Hematopoietic multipotent progenitor cell (in vitro differentiated cells): ENCODE data around the gene FTH1. TPM values are rescaled to one million over a fixed set of nuclear protein-coding genes. Genes with fewer than 3 reads are reported as not detected.
"Not testable (repeated sequence)": the region's sequence is repeated elsewhere in the genome, so short reads cannot be mapped to it uniquely, and the experiment has no call there.

ENCODE experiments used
- DNase-seq, 3 donors: peaks; one replicate each; pipeline ENCODE4 v3.0.0-alpha.2; 2011 to 2015; ENCODE audit warnings: low read depth in 2 of 3, low spot score in 2 of 3
- total RNA-seq: library from RNA; depleted of rRNA; stranded (reverse); fragments of >200 nt; gene quantifications from one replicate; pipeline ENCODE4 v1.2.3, GENCODE V29; 2012

Gene FTH1
- total RNA-seq, 1 donor: 500 TPM

GRCh38 chr11:61964058-61964665 lies 3.3 kb downstream of the FTH1 start:
- peak in 1 of 3 donors; percentile 31 for DNase-seq

- DNase-seq: peak in 2 of 3 donors; percentile 78 to 90
Observed at GRCh38 chr11:61963282-61964057, 4.0 kb downstream of the FTH1 start.

GRCh38 chr11:61963016-61963281 lies 4.5 kb downstream of the FTH1 start:
- no peak for DNase-seq

- no peak for DNase-seq
Observed at GRCh38 chr11:61962213-61963015, 5.0 kb downstream of the FTH1 start.

GRCh38 chr11:61961570-61962212 lies 5.7 kb downstream of the FTH1 start:
- DNase-seq: no peak

- DNase-seq: no peak
Observed at GRCh38 chr11:61960532-61960931, 6.9 kb downstream of the FTH1 start.

- DNase-seq: no peak
Observed at GRCh38 chr11:61959678-61960077, 7.8 kb downstream of the FTH1 start.

GRCh38 chr11:61959114-61959513 lies 8.3 kb downstream of the FTH1 start:
- DNase-seq: no peak

- no peak for DNase-seq
Observed at GRCh38 chr11:61958590-61958989, 8.8 kb downstream of the FTH1 start.

- DNase-seq: no peak
Observed at GRCh38 chr11:61957021-61957770, 10.2 kb downstream of the FTH1 start.

GRCh38 chr11:61956191-61957020 lies 11.0 kb downstream of the FTH1 start:
- DNase-seq: no peak

- DNase-seq: peak in 1 of 3 donors; percentile 40
Observed at GRCh38 chr11:61955422-61956135, 11.9 kb downstream of the FTH1 start.

- peak in 2 of 3 donors; percentile 75 for DNase-seq
Observed at GRCh38 chr11:61954851-61955421, 12.5 kb downstream of the FTH1 start.

- peak in 1 of 3 donors; percentile 50 for DNase-seq
Observed at GRCh38 chr11:61954106-61954850, 13.2 kb downstream of the FTH1 start.

GRCh38 chr11:61953632-61954031 lies 13.8 kb downstream of the FTH1 start:
- DNase-seq: not testable (repeated sequence)

- no peak for DNase-seq
Observed at GRCh38 chr11:61952882-61953281, 14.6 kb downstream of the FTH1 start.

GRCh38 chr11:61951484-61952135 lies 15.8 kb downstream of the FTH1 start:
- DNase-seq: no peak
